Activated CD4-positive, CD25-positive, alpha-beta regulatory T cell (primary cell): ENCODE measurements around the gene PAK1.
"Not testable (repeated sequence)": the region's sequence is repeated elsewhere in the genome, so short reads cannot be mapped to it uniquely, and the experiment has no call there.

ENCODE experiments used
- DNase-seq, 4 experiments: peaks; one replicate each; lab custom pipeline; 2025; lab: John Stamatoyannopoulos, UW

Gene PAK1

DNA sequence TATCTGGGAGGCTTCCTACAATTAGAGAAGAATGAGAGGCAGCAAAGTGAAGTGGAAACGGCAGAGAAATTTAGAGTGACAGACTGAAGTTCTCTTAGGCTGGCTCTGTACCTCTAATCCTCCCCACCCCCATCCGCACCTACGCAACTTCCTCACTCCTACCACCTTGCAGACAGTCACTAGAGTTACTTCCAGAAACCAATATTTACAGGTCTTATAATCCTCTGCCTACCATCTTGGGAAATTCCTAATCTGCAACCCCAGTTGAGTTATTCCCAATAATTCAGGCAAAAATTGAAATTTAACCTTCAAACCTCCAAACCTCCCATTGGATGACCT is 71.7 kb downstream of the PAK1 start:
- no peak for DNase-seq

DNA sequence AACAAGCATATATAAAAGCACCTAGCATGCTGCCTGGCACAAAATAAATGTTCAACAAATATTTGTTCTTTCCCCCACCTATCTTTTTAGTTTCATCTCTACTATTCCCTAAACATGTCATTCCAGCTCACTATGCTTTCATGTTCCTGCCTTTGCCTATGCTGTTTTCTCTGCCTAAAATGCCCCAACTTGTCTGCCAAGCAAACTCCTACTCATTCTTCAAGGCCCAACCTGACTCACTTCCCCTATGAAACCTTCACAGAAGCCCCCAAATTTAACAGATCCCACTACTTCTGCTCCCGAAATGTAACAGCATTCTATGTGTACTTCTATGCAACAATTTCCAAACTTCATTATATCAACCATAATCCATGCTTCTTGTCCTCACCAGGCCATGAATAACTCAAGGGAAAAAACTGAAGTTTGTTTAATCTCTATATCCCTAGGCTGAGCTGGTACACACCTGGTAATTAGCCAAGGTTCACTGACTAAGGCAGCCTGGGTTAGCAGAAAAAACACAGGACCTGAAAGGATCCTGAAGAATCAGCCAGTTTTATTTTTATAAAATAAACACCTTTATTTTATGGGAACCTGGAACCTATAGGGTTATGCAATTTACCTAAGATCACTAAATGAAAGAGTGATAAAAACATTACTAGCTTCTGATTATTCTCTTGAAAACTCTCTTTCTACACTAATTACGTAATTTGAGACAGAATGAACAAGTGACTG is 72.2 kb downstream of the PAK1 start:
- no peak for DNase-seq

DNA sequence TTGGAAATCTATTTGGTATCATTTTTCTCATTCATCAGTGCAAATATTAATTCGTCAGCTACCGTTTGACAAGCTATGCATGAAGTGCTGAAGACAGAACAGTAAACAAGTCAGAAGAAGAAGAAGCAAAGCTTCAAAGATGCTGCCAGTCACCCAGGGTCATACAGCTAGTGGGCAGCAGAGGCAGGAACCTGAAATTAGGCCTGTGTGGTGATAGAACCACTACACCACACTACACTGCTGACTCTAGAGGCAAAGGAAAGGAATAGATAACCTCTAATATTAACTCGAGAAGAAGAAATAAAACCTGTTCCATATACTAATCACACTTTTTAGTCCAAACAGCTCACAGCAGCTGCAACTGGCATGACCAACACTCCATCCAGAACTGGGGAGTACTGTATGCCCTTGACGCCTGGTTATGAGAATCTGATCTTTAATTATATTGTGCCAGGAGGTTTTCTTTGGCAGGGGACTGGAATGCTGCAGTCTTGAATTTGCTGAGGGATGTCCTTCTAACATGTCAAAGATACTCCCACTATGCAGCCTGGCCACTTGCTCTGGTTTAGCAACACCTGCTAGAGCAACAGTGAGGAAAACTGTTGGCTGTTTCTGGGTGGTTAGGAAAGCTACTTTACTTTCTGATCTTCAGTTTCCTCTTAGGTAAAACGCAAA is 73.0 kb downstream of the PAK1 start:
- no peak for DNase-seq

DNA sequence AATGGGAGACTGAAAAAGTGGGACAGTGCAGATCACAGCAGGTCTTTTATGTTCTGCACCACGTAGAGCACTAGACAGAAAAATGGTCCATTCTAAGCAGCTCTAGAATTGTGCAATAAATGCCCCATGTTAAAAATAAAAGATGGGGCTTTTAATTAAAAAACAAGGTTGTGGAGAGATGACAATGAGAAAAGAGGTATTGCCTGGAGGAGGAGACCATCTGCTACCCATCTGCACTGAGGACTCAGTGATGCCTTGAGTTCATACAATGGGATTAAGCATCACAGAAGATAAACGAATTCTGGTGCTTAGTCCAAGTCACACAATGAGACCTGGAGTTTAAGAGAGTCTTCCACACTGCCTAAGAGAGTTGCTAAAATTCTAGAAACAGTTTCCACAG is 73.6 kb downstream of the PAK1 start:
- DNase-seq = no peak

DNA sequence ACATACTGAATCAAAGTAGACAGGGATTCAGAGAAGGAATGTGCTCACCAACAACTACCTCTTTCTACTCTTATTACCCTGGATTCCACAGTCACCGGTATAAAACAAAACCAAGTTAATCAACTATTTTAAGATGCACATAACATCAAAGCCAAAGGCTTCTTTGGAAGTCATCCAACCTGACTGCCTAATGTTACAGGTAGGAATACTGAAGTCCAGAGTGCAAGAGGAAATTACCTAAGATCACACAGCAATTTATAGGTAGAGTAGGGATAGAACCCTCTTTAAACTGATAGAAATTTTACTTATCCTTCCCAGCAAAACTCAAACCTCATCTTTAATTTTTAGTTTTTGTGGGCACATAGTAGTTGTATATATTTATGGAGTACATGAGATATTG is 76.3 kb downstream of the PAK1 start:
- no peak for DNase-seq

DNA sequence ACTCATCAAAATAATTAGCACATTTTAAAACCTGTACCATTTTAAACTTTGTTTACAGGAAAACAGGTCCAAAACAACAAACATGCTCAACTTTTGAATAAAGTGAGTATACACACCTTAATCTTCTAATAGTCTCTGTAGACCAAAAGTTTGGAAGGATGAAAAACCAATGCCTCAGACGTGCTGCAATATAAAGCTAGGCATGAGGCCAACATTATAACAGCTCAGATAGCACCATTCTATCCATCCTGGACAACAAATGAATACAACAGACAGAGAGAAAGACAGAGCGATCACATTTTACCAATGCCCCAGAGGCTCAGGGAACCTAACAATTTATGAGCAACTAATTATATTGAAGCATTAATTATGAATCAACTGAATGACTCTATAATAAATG is 77.0 kb downstream of the PAK1 start:
- no peak for DNase-seq

DNA sequence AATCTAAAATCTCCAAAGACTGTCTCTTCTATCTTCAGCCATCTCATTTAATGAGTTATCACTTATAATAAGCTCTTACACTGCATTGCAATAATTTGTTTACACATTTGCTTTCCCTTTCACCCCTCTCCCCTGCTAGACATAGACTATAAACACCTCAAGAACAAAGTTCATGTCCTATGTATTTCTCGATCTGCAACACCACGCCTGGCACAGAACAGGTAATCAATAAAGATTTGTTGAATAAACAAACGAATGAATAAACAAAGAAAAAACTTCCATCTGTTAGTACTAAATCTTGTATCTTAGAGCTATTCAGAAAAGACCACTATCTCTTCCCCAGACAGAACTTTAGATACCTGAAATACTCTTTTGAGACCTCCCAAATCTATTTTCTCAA is 77.6 kb downstream of the PAK1 start:
- no peak for DNase-seq

DNA sequence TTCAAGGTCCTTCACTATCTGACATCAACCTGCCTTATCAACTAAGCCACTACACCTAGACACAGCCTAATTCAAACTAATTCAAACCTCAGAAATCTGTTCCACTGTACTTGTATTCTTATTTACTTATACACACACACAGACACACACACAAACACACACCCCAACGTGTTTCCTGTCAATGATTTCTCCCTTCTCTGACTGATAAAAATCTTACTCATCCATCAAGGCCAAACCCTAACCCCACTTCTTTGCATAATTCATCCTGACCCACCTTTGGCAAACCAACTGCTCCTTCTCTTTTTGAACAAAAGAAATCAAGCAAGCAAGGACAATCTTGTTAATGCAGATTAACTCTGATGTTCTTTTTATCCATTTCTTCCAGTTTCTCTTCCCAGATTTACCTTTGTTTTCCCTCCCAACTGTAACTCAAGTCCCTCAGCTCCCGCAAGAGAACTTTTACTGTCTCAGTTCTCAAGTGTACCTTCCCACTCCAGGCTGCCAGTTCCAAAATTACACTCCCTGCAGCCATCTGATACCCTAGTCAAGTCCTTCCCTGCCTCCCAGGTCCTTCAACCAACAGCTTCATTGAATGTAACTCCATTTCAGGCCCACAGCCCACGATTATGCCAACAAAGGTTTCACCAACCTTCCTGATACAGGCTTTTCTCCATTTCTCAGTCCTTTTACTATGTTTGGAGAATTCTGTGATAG is 78.3 kb downstream of the PAK1 start:
- no peak for DNase-seq

DNA sequence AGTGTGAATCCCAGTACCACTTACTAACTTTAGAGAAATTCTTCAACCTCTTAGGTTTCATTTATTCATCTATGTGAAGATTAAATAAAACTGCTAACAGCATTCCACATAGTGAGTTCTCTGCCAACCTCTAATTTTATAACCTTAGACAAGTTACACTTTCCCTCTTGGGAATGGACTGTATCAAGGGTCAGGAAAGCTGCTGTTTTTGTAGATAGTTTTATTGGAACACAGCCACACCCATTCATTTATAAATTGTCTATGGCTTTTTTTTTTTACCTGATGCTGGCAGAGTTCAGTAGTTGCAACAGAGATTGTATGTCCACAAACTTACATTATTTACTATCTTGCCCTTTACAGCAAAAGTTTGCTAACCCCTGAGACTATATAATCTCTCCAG is 81.1 kb downstream of the PAK1 start:
- DNase-seq = no peak

DNA sequence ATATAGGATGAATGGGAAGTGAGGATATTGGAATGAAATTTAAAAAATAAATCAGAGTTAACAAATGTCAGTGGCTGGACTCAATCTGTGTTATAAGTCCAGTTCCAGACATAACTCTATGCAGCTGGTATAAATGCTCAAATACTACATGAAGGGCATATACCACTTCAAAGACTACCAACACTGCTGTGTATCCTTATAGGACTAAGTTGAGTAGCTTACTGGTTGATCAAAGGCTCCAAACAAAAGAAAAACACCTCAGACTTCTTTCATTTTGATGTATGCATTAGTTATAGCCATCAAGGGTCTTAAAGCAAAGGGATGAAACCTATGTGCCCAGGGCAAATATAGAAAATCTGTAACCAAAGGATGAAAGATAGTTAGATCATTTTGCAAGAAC is 86.2 kb downstream of the PAK1 start:
- DNase-seq = no peak

DNA sequence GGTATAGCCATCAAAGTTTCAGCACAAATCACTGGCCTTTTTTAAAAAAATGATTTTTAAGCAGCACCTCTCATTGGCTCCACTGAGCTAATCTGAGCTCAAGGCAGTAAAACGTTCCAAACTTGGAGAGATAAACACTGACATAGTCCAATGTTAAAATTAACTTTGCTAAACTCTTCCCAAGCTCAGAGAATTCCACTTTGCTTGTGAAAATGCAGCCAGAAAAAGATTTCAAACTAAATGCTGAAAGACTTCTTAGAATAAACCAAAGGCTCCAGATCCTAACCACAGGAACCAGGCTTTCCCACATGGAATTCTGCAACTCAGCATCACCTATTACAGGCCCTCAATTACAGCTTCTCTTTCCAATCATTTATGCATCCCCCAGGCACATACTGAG is 87.7 kb downstream of the PAK1 start:
- no peak for DNase-seq

DNA sequence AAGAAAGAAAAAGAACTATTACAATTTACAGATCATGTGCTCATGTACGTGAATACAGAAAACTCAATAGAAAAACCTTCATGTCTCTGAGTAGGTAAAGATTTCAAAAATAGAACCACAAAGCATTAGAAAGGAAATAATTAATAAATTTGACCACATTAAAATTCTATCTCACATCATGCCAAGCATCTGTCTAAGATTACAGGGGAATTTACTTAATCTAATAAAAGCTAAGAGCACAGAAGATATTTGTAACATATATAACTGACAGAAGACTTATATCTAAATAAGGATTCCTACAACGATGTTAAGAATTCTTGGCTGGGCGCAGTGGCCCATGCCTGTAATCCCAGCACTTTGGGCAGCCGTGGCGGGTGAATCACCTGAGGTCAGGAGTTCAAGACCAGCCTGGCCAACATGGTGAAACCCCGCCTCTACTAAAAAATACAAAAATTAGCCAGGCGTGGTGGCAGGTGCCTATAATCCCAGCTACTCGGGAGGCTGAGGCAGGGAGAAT is 88.6 kb downstream of the PAK1 start:
- DNase-seq = not testable (repeated sequence)

DNA sequence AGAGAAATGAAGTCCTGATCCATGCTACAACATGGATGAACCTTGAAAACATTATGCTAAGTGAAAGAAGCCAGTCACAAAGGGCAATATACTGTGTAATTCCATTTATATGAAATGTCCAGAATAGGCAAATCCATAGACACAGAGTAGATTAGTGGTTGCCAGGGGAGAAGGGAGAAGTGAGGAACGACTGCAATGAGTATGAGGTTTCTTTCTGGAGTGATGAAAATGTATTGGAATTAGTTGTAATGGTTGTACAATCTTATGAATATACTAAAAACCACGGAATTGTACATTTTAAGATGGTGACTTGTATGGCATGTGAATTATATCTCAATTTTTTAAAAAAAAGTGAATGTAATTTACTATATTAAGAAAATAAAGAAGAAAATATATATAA is 89.3 kb downstream of the PAK1 start:
- no peak for DNase-seq

DNA sequence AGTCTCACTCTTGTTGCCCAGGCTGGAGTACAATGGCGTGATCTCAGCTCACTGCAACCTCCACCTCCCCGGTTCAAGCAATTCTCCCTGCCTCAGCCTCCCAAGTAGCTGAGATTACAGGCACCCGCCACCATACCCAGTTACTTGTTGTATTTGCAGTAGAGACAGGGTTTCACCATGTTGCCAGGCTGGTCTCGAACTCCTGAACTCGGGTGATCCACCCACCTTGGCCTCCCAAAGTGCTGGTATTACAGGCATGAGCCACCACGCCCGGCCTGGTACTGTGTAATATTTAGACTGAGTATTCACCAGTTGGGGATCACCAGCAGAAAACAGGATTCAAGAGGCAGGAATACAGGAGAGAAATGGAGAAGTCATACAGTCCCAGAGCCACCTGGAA is 90.5 kb downstream of the PAK1 start:
- not testable (repeated sequence) for DNase-seq

DNA sequence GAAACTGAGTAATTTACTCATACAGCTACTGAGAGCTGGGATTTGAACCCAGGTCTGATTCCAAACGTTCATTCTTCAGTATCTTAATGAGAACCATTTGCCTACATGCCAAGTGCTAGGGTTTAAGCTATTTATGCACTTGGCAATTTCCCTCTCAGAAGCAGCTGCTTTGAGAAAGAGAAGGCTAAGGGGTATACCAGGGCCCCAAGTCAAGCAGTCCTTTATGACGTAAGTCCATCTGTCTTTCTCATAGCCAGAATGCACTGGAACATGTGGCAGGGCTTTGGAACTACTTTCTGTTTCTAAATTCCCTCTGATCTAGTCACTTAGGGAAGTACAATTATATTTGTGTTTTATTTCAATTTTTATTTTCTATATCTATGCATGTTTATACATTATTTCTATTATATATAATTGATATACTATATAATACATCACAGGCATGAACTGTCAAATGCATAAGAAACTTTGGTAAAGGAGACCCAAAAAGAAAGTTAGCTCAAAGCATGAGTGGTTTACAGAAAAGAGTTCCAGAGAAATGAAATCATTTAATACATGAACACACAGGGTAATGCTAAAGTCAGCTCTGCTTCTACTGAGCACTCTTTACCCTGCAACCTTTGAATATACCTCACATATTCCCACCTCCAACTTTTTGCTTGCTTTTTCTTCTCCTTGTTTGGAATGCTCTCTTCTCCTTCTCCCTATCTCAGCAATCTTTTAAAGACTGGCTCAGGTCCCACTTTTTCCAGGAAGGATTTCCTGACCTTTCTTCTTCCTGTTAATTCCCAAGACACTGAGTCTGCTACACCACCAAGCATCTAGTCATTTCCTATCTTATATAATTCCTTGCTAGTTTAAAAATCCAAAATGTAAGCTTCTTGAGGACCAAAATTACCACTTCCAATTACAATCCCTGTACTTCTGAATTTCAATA is 91.9 kb downstream of the PAK1 start:
- DNase-seq = no peak

DNA sequence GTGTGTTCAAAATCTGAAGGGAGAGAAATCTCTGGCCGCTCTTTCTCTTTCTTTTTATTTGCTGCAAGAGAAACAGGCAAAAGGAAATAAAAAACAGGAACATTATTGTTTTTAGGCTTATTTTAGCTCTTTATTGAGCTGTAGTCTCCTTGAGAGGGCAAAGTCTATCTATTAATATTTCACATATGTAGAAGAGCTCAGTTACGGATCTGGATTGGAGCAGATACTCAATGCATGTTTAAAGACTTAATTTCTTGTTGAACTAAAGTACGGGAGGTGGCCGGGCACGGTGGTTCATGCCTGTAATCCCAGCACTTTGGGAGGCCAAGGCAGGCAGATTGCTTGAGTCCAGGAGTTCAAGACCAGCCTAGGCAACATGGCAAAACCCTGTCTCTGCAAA is 94.0 kb downstream of the PAK1 start:
- no peak for DNase-seq

DNA sequence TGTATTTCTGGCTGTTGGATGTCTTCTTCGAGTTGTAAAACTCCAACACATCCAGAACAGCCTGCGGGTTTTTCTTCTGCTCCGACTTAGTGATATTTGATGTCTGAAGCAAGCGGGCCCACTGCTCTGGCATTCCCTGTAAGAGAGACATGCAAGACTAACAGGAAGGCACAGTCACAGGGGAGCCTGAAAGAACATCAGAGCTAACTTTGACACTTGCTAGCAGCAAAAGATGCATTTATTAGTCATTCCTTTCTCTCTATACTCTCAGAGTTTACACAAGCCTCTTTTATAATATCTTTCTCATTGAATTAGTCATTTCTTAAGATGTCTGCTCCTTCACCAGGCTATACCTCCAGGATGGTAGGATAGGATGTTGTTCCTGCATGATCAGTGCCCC is 94.6 kb downstream of the PAK1 start:
- DNase-seq = no peak

DNA sequence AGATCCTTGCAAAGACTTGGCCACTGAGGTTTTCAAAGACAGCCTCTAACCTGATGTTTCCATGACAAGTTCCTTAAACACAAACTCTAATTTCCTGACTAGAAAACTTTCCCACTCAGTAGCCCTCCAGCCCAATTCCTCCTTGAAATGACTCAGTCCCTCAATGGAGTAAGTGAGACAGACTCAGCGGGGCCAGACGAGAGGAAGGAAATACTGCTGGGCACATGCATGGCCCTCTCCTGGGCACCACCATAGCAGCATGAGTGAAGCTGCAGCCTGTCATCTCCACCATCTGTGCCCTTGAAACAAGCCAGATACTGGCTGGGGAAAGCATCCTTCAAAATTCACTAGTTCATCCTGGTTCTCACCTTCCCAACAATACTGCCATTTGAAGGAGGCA is 96.2 kb downstream of the PAK1 start:
- no peak for DNase-seq

DNA sequence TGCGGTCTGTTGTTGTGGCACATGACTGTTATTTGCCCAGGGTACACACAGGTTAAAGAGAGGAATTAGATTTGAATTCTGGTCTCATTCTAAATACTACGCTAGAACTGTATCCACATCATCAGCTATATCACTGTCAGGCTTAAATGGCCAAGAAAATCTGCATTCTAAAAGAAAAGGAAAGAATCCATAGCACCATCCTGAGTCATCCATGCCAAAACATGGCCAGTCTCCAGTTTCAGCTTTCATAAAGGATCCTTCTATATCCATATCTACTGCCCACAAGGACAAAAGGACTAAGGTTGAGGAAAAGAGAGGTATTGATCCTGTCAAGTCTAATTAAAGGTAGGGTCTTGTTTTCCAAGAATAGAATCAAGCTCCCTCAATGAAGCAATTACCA is 98.8 kb downstream of the PAK1 start:
- DNase-seq = no peak

DNA sequence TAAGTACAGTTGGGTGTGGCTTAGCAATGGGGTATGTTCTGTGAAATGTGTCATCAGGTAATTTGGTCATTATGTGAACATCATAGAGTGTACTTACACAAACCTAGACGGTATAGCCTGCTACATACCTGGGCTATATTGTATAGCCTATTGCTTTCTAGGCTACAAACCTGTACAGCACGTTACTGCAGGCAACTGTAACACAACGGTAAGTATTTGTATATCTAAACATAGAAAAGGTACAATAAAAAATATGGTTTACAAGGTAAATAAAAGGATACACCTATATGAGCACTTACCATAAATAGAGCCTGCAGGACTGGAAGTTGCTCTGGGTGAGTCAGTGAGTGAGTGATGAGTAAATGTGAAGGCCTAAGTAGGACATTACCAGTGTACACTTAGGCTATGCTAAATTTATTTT is 99.3 kb downstream of the PAK1 start:
- DNase-seq = no peak

DNA sequence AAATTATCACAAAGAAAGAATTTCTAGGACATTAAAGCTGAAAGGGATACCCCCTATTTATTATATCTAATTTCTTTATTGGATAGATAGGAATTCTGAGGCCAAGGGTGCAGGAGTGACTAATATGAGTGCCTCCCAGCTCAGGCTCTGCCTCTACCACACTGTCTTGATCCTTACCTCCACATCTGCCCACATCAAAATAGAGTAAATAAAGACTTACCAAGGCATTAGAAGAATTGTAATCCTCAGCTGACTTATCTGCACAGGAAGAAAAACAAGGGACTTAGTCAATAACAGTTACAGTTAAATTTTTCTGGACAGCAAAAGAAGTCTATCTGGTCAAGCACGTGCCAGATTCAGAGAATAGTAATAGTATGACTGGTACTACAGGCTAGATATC is 99.8 kb downstream of the PAK1 start:
- DNase-seq = no peak

DNA sequence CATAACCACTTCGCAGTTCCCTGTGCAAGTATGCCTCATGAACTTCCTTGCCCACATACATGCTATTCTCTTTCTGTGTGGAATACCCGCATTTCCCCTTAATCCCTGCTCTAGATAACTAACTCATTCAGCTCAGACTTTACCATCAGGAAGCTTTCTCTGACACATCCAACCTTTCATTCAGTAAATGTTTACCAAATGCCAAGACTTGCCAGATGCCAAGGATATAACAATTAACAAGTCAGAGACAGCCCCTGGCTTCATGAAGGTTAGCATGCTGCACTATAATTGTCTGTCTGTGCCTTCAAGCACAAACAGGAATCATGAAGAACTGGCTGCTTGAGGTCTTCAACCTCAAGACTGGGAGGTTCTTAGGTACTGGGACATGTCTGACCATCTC is 101.2 kb downstream of the PAK1 start:
- no peak for DNase-seq
